Activated naive CD4-positive, alpha-beta T cell treated with Interleukin-2 at 50 U/mL for 16 hours (primary cell): Measurements from ENCODE around the gene CCL4L2.
"Not testable (repeated sequence)": the region's sequence is repeated elsewhere in the genome, so short reads cannot be mapped to it uniquely, and the experiment has no call there.

ENCODE experiments used
- DNase-seq: peaks from one replicate; pipeline ENCODE4 v3.0.0-alpha.2; 2020

The CCL4L2 gene

DNA sequence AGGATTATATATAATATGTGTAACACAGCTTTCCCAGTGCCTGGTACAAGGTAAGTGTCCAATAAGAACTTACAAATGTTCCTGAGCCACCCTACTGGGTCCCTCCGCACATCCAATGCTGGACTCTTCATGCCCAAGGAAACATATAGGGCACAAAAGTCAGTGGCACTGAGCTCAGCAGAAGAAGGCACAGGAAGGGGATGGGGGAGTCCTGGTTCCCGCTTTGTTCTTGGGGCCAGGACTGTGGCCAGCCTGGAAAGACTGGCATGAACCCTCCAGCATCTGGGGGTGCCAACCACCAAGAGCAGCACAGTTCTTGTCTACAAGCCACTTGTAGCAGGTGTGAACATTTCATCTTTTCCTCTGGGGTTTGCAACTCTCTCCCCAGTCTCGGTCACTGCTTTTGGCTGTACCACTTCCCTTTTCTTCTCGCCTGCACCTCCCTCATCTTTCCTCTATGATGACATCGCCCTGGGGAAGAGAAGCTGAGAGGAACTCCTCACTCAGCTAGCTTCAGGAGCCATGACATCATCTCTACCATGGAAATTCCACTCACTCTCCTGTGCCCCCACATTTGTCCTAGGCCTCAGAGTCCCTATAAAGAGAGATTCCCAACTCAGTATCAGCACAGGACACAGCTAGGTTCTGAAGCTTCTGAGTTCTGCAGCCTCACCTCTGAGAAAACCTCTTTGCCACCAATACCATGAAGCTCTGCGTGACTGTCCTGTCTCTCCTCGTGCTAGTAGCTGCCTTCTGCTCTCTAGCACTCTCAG is at the start of gene CCL4L2:
Gene CCL4L2, plus strand, starts transcription at position 625 of the 773 bp plus-strand sequence.
- DNase-seq = not testable (repeated sequence)

DNA sequence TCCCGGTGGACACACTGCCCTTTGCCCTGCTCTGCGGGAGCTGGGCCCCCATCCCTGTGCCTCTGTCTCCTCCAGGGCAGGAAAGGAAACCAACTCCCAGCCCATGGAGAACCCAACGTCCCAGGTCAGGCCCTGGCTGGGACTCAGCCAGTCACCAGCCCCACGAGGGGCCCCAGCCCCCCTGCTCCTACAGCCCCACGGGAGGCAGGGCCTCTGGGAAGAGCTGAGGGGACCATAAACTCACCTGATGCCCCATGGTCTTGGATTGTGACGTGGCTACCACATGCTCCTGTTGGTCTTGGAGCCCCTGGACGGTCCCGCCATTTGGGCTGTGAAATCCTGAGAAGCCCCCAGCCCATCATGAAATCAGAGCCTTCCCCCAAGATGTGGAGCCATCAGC is 42.0 kb upstream of the CCL4L2 start:
- DNase-seq = not testable (repeated sequence)

DNA sequence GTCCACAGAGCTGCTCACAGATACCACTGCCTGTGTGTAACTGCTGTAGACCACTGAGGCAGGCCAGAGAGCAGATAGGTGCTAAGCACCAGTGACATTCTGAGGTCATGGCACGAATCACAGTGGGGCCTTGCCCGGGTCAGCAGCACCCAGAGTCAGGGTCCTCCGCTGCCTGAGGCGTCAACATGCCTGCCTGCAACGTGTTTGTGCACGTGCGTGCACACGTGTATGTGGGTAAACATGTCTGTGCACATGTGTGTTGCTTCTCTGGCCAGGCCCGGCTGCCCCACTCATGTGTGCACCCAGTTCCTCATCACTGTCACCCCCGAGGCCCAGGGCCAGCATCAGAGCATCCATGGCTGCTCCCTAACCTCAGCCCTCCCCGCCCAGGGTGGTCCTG is 34.3 kb upstream of the CCL4L2 start, which contains the start of gene TBC1D3B:
Gene TBC1D3B, minus strand, starts transcription at position 101 of the 400 bp plus-strand sequence. CDS start 1,586 bp downstream, outside the sequence.
- not testable (repeated sequence) for DNase-seq

- not testable (repeated sequence) for DNase-seq
Observed at GRCh38 chr17:36181446-36182175, 29.3 kb upstream of the CCL4L2 start.

DNA sequence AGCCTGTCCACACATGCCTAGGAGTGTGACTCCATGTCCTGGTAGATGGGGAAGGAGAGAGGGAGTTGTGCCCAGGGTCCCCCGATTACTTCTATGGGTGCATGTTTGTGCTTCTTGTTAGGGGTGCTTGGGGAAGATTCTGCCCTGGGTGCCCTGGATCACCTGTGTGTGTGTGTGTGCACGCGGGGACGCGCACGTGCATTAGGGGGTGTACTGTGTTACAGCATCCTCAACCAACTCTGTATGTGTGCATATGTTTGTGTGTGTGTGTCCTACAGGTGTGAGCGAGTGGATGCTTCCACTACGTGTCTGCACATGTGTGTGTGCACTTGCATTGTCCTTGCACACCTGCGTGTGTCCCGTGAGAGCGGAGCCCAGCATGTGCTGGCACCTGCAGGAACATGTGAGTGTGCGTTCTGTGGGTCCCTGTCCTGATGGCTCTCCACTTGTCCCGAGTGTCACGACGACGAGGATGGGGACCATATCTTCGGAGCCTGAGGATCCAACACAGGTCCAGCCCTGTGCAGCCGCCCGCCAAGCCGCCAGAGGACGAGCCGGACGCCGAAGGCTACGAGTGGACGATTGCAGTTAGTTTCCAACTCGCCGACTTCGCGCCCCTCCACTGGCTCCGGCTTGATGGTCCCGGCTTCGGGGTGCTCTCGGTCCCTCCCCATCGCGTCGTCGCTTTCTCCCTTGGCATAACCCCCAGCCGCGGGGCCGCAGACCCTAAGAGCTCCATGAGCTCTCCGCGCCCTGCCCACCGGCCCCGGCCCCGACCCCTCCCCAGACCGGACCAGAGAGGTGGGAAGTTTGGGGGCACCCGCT is 28.5 kb upstream of the CCL4L2 start:
- no peak for DNase-seq

- no peak for DNase-seq
Observed at GRCh38 chr17:36183001-36183971, 27.6 kb upstream of the CCL4L2 start.

- no peak for DNase-seq
Observed at GRCh38 chr17:36184023-36184765, 26.7 kb upstream of the CCL4L2 start.

- no peak for DNase-seq
Observed at GRCh38 chr17:36185416-36185815, 25.4 kb upstream of the CCL4L2 start.

DNA sequence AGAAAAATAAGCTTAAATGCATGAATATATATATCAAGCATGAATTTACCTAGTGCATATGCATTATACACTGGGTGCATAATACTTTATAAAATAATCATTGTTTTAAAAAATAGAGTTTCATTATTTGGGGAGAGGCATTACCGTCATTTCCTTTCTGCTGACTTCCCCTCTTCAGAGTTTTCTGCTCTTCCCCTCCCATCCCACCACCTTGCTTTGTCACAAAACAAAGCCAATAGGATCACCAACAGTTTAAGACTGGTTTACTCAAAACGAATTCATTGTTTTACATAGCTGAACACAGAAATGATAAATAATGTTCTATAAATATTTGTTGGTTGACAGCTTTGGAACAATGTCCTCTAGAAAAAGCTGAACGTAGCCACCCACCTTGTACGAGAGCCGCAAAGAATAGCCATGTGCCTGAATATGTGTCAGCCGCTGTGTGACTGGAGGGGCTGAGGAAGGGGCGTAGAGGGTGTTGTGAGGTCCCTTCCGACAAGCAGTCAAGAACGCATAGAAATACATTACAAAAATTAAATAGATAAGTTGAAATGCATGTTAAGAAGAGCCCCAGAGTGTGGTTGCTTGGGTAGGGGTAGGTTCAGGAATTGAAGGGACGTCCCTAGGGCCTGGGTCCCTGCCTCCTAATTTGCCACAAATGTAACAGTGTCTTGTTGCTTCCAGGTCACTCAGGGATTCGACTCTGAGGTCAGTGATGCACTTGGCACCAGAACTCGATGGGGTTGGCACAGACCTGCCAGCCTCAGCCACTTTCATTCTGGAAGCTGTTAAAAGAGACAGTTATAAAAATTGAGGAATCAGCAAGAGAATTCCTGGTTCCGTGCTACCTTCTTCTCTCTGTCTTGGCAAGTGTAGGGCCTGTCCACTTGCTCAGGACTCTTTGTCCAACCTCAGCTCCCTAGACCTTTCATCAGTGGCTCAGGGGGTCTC is 23.8 kb upstream of the CCL4L2 start:
- not testable (repeated sequence) for DNase-seq

- not testable (repeated sequence) for DNase-seq
Observed at GRCh38 chr17:36187943-36188665, 22.8 kb upstream of the CCL4L2 start.

- DNase-seq = peak; percentile 31
Observed at GRCh38 chr17:36188891-36189306, 22.0 kb upstream of the CCL4L2 start.

DNA sequence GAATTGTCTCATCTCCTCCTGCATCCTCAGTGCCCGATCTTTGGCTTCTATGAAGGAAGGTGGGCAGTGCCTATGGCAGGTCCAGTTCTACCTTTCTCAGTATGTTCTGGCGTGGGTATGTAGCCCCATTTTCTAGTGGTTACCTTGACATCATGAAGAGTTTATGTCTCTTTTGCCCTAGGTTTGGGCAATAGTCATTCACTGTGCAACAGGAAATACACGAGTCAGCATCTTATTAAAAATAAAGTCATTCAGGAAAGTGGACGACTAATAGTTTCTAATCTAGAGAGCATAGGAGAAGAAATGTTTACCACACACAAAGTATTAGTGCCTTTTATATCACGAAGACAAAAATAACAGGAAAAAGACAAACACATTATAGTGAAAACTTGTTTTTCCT is 20.9 kb upstream of the CCL4L2 start:
- DNase-seq = not testable (repeated sequence)

DNA sequence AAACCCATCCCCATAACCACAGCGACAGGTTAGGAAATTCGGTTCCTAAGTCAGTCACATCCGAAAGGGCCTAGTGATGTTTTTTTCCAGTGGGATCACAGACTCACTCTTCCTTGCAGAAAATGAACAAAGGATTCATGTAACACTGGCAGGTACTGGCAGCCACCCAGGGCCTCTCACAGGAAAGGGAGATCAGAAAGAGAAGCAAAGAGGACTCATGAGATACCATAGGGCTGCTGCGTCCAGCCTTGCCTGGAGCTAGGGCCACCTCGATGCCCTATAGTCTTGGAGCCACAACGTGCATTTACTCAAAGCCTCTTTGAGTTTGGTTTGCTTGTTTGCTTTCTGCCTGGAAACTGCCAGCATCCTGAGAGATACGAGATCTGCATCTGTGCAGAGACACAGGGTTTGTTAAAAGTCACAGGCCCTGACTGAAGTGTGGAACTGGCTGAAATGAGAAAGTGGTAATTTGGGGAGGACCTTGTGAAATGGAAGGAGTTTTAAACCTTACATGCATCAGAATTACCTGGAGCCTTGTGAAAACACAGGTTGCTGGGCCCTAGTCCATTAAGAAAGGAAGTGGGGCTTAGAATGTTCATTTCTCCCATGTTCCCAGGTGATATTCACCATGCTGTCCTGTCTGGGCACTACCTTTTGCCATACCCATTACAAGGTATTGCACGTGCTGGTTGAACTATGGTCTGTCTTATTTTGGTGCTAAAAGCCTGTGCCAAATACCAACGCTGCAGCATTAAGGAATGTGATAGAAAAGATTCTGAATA is 20.1 kb upstream of the CCL4L2 start:
- DNase-seq = not testable (repeated sequence)

DNA sequence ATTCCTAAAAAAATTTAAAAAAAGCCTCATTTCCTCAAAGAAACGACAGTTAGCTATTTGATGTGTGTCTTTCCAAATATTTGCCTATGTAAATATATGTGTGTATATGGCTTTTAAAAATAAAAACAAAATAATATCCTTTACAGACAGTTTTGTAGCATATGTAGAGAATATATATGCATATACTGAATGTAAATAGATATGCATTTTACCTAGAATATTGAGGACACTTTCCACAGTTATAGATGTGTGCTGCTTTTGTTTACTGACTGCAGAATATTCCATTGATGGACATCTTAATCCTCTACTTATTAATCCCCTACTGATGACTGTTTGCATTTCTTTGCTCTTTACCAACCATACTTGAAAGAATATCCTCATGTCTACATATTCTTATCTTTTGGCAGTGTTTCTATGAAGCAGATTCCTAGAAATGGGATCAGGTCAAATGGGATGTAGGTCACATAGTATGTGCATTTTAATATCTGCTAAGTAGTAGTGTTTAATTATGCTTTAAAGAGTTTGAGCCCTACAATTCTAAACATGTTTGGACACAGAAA is 17.6 kb upstream of the CCL4L2 start:
- no peak for DNase-seq

- DNase-seq = not testable (repeated sequence)
Observed at GRCh38 chr17:36194147-36194831, 16.6 kb upstream of the CCL4L2 start.

- DNase-seq = not testable (repeated sequence)
Observed at GRCh38 chr17:36194832-36195433, 15.9 kb upstream of the CCL4L2 start.
